NOMO-1 treated with DMSO at 0.1 percent for 48 hours (cell line): ENCODE data around the gene IQSEC1.

ENCODE experiments used
- DNase-seq: peaks from one replicate; lab custom pipeline; 2025; ENCODE audit not compliant: unreplicated experiment; lab: John Stamatoyannopoulos, UW

The IQSEC1 gene

DNA sequence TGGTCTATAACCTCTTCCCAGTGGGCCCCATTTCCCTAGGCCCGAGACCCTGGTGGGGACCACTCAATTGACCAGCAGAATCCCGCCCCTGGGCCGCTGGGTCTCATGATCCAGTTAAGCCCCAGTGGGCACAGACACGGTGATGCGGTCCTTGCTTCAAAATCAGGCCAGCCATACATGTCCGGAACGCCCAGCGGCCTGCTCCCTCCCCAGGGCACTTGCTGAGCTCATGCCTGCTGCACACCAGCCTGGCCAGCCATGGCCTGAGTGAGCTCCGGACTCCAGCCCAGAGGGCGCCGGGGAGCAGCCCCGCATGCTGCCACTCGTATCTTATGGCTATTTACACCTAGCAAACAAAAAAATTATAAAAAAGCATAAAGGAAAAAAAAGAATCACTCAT lies 34.4 kb upstream of the IQSEC1 start:
- no peak for DNase-seq

DNA sequence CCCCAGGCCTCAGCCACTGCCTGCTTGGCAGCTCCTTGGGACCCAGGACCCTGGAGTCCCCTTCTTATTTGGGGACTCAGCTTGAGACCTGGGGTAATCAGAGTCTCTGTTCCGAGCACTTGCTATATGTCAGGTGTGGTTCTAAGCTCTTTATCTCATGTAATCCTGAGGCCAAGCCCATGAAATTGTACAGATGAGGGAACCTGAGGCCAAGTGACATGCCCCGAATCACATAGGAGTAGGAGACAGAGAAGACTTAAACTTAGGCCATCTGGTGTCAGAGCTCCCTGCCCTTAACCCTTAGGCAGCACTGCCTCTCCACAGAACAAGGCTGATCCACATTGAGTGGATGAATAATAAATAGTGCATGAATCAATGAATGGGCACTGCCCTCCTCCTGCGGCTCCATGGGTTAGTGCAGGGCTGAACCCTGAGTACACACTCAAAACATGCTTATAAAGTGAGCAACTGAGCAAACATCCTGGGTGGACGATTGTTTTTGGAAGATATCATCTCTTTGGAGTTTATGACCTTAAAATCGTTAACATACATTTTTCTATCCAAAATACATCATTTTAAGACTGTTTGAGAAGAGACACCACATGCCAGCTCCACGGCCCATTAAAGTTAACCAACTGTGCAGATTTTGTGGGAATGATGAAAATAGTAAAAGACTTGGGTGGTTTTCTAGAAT lies 33.2 kb upstream of the IQSEC1 start:
- DNase-seq, result no peak

DNA sequence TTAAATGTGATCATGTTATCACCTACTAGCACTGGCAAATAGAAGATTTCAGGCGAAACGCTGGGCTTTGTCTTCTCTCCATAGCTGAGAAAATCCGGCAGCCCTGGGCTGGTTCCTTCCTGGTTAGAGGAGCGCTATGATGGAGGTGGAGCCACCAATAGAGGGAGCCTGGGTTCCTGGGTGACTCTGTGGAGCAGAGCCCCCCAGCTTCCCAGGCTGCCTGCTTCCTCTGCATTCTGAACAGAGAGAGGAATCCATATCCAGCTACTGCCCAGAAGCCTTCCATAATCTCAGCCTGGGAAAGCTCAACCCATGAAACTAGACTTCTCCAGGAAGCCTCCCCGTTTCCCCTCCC lies 32.6 kb upstream of the IQSEC1 start:
- no peak for DNase-seq

DNA sequence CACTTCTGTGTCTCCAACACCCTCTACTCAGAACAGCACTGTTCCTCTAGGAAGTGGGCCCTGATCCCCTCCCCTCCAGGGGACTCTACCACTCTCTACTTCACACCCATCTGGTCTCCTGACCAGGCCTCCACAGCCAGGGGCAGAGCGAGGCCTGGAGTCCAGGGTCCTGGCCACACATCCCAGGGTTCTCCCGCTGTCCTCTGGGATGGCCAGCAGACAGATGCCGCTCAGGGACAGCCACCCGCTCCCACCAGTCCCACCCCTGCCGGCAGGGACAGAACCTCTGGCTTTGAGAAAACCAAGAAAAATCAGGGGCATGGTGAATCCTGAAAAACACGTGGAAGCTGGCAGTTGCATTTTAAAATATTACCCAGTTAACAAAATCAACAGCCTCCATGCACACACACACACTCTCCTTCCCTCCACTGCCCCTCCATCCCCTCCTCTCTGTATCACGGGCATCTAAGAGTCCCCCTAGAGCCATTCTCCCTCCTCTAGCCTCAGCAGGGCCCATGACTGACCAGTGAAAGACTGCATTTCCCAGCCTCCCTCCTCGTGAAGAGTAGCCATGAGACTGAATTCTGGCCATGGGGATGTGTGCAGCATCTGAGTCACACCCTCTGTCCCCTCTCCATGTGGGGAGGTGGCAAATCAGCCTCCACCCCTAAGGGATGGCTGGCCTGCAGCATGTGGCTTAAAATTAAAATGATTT lies 32.1 kb upstream of the IQSEC1 start:
- no peak for DNase-seq

DNA sequence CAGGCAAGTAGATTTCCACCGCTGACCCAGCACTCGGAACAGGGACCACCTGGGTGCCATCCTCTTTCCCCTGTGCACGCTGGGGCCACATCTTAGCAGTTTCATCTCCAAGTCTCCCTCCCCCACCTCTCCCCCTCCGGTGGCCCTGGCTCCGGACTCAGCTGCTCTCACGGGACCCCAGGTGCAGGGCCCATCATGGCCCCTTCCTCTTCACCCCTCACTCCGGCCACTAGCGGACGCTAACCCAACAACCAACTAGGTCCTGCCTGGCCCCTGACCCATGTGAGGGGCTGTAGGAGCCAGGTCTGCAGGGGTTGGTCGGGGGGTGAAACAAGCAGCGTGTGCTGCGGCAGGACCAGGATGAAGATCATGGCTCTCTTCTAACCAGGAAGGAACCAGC lies 31.3 kb upstream of the IQSEC1 start:
- no peak for DNase-seq

DNA sequence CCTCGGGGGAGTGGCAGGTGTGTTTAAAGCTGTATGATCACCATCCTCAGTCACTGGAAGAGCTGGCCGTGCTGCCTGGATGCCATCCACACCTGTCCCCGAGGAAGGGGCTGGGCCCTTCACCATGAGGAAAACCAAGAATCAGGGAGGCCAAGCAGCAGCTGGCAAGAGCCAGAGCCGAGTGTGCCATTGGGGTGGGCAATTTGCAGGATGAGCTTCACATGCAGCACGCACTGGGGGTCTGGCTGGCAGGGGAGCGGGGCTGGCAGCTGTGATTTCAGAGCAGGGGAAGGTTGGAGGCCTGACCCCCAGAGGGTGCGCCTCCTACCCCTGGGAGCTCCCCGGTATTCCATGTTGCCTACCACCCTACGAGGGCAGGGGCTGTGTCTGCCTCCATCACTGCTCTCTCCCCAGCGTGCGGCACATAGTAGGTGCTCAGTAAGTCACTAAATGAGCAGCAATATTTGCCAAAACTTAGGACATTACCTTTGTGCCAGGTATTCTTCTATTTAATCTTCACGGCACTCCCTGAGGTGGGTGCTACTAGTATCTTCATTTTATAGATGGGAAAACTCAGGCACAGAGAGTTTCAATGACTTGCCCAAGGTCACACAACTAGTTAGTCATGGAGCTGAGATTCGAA lies 30.3 kb upstream of the IQSEC1 start:
- DNase-seq, result no peak

DNA sequence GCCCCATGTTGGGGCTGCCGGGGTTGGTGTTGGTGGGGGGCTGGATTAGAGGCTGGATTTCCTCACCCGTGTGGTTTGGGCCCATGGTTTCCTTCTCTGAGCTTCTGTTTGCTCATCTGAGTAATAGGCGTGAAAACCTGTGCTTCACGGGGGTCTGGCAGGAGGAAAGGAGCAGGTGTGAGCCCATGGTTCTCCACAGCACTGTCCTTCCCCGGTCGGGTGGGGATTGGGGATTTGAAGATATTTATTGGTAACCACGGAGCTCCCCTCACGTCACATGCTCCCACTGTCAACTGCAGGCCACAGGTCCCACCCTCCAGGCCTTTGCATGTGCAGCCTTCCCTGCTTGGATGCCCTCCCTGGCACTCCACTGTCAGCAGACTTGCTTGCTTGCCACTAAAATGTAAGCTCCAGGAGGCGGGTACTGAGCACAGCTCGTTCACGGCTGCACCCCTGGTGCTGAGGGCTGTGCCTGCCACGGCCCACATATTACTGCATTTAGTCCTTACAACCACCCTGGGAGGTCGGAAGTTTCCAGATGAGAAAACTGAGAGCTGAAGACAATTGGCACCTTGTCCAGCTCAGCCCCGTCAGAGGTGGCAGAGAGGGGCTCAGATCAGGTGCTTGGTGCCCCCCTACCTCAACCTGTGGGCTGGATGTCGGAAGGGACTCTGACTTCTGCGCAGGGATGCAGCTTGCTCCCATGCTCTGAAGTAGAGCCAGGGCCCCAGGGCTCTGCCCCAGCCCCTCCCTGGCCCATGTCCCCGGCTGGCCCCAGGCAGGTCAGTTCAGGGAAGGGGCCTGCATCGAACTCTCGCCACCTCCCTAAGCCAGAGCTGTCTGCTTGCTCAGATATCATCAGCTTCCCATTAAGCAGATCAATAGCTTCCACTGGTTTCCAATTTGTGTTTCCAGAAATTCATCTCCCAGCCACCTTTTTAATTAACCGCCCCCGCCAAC lies 29.4 kb upstream of the IQSEC1 start:
- no peak for DNase-seq

DNA sequence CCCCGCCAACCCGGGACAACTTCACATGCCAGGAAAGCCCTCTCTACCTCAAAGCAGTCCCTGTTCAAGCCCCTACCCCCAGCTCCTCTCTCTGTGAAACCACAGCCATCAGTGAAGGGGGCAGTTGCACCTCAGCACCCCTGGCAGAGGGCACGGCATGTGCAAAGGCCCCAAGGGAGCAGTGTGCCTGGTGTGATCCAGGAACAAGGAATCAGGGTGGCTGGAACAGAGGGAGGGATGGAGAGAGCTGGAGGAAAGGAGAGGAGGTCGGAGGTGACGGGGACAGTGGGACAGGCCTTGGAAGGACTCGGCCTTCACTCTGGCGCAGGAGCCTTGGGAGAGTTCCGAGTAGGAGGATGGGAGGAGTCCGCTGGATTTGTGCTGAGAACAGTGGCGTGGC lies 26.5 kb upstream of the IQSEC1 start:
- no peak for DNase-seq

DNA sequence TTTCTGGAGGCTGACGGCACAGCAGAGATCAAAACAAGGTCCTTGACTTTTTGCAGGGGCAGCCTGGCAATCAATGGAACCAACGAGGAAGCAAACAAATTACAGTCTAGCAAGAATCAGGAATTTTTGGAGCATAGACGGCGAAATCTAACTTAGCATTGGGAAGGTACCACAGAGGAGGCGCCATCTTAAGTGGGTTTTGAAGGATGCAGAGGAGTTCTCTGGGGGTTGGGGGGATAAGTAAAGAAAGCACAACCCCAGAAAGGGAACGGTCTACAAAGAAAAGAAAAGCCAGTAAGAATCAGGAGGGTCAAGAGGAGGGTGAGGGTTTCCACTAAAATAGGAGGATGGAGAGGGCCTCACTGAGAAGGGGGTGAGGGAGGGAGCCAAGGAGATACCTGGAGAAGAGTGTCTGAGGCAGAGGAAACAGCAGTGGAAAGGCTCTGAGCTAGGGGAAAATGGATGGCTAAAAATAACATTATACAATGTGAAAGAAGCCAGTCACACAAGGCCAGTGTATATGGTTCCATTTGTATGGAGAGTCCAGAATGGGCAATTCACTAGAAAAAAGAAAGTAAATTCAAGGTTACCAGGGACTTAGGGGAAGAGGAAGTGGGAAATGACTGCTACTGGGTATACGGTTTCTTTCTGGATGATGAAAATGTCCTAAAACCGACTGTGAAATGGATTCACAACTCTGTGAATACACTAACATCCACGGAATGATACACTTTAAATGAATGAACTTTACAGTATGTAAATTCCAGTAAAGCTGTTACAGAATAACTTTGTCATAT lies 25.2 kb upstream of the IQSEC1 start:
- peak; percentile 69 for DNase-seq

DNA sequence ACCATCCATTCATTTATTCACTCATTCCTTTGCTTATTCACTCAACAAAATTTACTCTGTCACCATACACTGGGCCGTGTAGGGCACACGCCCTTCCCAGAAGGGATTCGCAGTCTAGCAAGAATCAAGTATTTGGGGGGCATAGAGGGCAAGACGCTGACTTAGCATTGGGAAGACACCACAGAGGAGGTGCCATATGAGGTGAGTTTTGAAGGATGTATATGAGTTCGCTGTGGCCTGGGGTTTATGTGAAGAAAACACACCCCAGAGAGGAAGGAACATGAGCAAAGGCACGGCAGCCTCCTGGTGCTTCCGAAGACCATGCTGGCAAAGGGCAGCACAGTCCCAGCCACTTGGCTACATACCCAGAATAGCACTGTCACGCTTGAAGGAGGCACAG lies 23.1 kb upstream of the IQSEC1 start:
- DNase-seq, result no peak

DNA sequence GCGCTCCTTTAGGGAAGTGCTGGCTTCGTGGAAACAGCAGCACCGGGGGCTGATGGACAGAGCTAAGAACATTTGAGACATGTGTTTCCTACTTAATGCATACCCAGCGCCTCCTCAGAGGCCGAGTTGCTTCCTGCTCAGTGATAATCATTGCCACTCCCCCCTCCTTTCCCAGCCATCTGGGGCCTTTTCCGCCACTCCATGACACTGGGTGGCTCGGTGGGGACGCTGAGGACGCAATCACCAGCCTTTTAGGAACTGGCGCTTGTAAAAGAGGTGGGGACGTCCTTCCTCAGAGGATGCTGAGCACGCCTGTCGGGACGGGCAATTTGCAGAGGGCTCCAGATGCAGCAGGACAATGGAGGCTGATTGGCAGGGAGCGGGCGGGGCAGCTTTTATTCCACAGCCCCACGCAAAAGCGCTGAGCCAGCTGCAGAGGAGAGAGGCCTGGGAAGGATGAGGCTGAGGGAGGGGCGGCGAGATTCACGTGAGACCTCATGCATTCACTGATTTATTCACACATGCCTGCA lies 22.2 kb upstream of the IQSEC1 start:
- DNase-seq, result no peak

DNA sequence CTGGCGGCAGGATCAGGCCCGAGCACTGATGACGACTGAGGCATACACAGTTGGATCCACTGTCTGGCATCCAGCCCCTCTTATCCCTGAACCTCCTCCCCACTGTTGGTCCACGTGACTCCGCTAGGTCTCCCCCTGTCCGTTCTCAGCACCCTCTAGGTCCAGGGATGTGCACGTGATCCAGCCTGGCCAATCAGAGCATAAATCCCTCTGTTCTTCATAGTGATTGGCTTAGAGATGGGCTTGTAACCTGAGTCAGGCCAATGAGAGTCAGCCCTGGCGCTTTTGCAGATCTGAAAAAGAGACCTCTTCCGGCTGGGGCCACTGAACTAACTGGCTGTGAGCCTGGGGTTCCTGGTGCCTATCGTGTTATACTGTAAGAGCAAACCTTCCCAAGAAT lies 20.5 kb upstream of the IQSEC1 start:
- DNase-seq, result no peak

DNA sequence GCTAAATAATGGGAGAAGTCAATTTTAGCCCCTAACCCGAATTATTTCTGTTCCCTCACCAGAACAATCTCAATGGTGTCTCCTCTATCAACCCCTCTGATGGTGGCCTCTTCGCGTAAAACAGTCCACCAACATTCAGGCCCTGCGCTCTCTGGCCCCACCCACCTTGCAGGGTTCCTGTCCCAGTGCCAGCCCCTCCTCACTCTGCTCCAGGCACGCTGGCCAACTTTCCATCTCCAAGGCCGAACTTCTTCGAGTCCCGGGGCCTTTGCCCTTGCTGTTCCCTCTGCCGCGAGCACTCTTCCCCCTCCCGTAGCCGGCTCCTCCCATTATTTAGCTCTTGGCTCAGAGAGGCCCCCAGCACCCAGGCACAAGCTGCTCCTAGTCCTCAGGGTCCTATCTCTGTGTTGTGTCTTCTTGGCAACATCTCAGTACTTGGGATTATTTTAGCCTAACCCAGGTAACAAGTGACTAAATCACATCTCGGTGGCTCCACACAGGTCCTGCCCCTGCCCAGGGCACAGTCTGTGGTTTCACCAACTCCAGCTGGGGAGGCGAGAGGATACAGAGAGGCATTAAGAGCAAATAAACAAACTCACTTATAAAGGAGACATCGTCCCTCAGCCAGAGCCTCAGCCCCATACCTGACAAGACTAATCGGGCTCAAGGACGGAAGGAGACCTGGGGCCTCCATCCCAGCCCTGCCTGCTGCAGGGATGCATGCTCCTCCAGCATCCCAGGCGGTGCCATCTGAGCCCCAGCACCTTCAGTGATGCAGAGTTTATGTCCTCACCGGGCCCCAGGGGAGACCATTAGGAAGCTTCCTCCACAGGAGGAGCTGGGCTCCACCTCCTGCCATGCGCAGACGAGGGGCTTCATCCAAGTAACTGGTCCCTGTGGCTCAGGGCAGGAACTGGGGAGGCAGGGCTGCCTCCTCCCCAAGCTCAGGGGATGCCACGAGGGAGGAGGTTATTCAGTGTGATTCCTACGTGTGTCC lies 19.7 kb upstream of the IQSEC1 start:
- no peak for DNase-seq

DNA sequence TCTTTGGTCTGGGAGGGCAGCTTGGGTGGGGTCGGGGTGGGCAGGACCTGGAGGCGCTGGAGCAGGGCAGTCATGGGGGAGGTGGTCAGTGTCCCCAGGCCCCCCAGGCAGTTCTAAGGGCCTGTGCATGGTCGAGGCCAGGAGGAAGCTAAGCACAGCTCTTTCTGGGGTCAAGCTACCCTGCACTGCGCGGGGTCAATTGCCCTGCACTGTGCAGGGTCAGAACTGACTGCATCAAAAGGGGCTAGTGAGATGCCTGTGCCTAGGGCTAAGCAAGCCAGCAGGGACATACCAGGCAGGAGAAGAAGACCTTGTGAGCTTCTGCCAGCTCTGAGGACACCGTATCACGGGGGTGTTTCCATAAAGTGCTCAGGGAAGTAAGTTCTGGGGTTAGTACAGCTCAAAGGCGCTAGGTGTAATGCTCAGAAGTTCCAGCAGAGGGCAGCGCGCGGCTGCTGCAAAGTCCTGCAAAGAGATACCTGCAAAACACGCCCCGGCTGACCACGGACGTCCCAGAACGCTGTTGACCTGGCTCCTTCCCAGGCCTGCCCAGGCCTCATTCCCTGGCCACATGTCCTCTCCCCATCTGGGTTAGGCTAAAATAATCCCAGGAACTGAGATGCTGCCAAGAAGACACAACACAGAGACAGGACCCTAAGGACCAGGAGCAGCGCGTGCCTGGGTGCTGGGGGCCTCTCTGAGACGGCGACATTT lies 18.8 kb upstream of the IQSEC1 start:
- DNase-seq, result peak; percentile 70

DNA sequence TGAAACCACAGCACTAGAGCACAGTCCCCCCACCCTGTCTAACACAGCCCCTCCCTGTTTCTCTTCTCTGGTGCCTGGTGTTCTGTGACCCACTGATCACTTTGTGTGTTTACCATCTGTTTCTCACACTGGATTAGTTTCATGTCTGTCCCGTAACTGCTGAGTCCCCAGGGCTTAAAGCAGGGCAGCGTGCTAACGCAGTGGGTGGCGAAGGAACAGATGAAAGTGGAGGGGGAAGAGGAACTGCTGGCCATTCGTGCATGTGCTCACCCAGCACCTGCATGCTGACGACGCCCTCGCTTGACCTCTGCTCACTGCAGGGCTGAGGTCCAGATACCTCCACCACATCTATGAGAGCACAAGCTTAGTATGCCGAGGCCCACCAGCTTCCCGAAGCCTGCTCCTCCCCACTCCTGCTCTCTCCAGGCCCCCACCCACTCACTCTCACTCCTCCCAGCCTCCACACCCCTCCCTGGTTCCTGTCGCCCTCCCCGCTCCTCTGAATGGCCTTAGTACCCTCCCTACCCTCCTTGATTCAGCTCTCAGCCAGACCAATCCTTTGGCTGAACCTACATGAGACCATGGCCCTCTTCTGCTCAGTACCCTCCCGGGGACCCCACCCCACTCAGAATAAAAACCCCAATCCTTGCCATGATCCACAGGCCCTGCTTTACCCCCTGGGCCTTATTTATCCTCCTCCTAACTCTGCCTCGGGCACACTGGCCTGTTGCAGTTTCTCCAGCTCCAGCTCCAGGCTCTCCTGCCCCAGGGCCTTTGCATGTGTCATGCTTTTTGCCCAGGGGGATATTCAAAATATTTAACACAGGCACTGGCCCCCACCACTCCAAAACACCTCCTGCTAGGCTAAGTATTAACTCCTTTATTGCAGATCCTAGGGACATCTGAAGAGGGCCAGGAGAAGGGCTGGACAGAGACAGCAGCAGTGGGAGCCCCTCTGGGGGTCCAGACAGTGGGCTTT lies 15.1 kb upstream of the IQSEC1 start:
- peak; percentile 9 for DNase-seq

DNA sequence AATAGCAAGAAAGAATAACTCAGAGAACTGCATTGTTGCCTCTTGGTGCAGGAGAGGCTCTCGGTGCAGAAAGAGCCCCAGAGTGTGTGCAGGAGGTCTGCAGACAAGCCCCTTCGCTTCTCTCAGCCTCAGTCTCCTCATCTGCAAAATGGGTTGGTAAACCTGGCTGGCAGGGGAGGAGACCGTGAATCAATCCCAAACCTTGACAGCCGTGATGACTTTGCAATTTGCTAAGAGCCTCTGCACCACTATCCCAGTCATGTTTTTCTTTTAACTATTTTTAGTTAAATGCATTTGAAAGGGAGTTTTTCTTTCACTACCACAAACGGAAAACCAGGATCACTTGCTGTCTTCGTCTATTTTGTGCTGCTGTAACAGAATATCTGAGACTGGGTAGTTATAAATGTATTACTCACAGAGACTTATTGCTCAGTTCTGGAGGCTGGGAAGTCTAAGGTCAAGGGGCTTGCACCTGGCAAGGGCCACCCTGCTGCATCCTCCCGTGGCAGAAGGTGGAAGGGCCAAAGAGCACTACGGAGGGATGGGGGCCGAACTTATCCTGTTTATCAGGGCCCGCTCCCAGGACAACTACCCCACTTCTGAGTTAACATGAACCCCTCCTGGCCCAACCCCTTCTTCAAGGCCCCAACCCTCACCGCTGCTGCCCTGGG lies 14.2 kb upstream of the IQSEC1 start:
- DNase-seq, result no peak

DNA sequence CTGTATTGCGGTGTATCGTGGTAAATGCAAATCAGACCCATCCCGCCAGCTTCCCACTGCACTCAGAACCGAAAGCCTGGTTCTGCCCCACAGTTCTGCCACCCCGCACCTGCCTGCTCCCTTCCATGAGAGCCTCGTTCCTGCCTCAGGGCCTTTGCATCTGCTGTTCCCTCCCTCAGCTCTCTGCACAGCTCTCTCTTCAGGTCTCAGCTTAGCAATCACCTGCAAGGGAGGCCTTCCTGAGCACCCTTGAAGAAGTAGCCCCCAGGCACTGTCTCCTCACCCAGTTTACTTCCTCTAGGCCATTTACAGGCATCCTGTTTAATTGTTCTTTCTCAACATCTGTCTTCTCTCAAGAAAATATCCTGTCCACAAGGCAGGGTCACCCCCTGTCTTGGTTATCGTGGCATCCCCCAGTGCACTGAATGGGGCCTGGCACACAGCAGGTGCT lies 13.3 kb upstream of the IQSEC1 start:
- peak; percentile 42 for DNase-seq
